ENCODE measurements around the gene TMA7. TPM values are rescaled to one million over a fixed set of nuclear protein-coding genes. Genes with fewer than 3 reads are reported as not detected.

TMA7 gene
- total and polyA plus RNA-seq, 2 of the 13 experiments (the other 11 are each of a cell fraction or from before 2014, with no cell fraction given) = 100 to 486 TPM

GRCh38 chr3:48465531-48466378 is 25.7 kb downstream of the TMA7 start (continued):
- TF ChIP-seq ZHX2 (IDR thresholded peaks at IDR 0.05; ENCODE audit: low read depth) = no peak
- no peak for TF ChIP-seq ZHX2 (CRISPR knock-in tag; IDR thresholded peaks at IDR 0.05; ENCODE audit: borderline replicate concordance)
- no peak for TF ChIP-seq ZNF549 (CRISPR knock-in tag; IDR thresholded peaks at IDR 0.05)
- peak; percentile 74; the same call in 1 of the 2 replicates for TF ChIP-seq ZSCAN29 (CRISPR knock-in tag; conservative IDR thresholded peaks at IDR 0.05)
- no peak for TF ChIP-seq ZNF703 (CRISPR knock-in tag; IDR thresholded peaks at IDR 0.05; ENCODE audit: borderline replicate concordance)
- TF ChIP-seq ZNF512 (CRISPR knock-in tag; IDR thresholded peaks at IDR 0.05) = no peak
- no peak for TF ChIP-seq CREB3 (CRISPR knock-in tag; IDR thresholded peaks at IDR 0.05)
- peak; percentile 45; the same call in 1 of the 2 replicates for TF ChIP-seq HOXA3 (CRISPR knock-in tag; IDR thresholded peaks at IDR 0.05)
- no peak for TF ChIP-seq ZNF530 (CRISPR knock-in tag; IDR thresholded peaks at IDR 0.05; ENCODE audit: low read depth)
- TF ChIP-seq, protein P1, sequence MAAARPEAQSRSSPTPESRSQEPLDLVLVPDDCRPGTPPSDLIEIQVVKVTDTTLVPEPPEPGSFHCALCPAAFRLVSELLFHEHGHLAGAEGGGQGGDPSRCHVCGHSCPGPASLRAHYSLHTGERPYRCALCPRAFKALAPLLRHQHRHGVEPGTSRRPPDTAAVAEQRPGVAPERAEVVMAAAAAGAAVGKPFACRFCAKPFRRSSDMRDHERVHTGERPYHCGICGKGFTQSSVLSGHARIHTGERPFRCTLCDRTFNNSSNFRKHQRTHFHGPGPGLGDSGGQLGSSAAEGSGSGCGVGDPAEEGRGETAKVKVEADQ (CRISPR knock-in tag; IDR thresholded peaks at IDR 0.05; ENCODE audit: borderline replicate concordance) = peak; percentile 71; the same call in 1 of the 2 replicates
- TF ChIP-seq NRL (CRISPR knock-in tag; IDR thresholded peaks at IDR 0.05; ENCODE audit: borderline replicate concordance) = no peak
- peak; percentile 26; the same call in 1 of the 2 replicates for TF ChIP-seq TAF1 (CRISPR knock-in tag; IDR thresholded peaks at IDR 0.05)
- 0 out of 2 replicates have a peak, but pooled peaks have one; percentile 41 for TF ChIP-seq ZNF740 (CRISPR knock-in tag; IDR thresholded peaks at IDR 0.05)
- no peak for TF ChIP-seq PAX8 (CRISPR knock-in tag; IDR thresholded peaks at IDR 0.05; ENCODE audit: borderline replicate concordance)
- TF ChIP-seq, protein P2, sequence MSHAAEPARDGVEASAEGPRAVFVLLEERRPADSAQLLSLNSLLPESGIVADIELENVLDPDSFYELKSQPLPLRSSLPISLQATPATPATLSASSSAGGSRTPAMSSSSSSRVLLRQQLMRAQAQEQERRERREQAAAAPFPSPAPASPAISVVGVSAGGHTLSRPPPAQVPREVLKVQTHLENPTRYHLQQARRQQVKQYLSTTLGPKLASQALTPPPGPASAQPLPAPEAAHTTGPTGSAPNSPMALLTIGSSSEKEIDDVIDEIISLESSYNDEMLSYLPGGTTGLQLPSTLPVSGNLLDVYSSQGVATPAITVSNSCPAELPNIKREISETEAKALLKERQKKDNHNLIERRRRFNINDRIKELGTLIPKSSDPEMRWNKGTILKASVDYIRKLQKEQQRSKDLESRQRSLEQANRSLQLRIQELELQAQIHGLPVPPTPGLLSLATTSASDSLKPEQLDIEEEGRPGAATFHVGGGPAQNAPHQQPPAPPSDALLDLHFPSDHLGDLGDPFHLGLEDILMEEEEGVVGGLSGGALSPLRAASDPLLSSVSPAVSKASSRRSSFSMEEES (CRISPR knock-in tag; IDR thresholded peaks at IDR 0.05) = no peak
- TF ChIP-seq POLR2G (IDR thresholded peaks at IDR 0.05; ENCODE audit: low read depth, low read length) = 0 out of 2 replicates have a peak, but pooled peaks have one; percentile 19
- TF ChIP-seq XBP1 (CRISPR knock-in tag; IDR thresholded peaks at IDR 0.05) = no peak
